Epithelial cell of proximal tubule (primary cell): Measurements from ENCODE around the gene CA10. TPM values are rescaled to one million over a fixed set of nuclear protein-coding genes. Genes with fewer than 3 reads are reported as not detected.

ENCODE experiments used
- DNase-seq: peaks from one replicate; pipeline ENCODE4 v3.0.0-alpha.2; 2011; ENCODE audit warnings: low read depth
- H3K4me3 ChIP-seq: 2 replicates; pipeline ENCODE4 v1.5.1; 2011; ENCODE audit warnings: low read depth, mild to moderate bottlenecking, low read length
- CTCF ChIP-seq: conservative IDR thresholded peaks from 2 replicates; pipeline ENCODE4 v1.5.1; 2012; ENCODE audit warnings: low read depth, mild to moderate bottlenecking, low read length
- total RNA-seq: library from RNA; depleted of rRNA; stranded (reverse); fragments of >200 nt; gene quantifications from 2 replicates; pipeline ENCODE4 v1.2.3, GENCODE V29; 2015

Gene CA10
- total RNA-seq, 1 donor from 2014 or later = 0.58 TPM

GRCh38 chr17:52035336-52035915 lies 123.1 kb downstream of the CA10 start:
- H3K4me3 ChIP-seq = no peak overlapping the region
- DNase-seq = no peak
- TF ChIP-seq CTCF = no peak

GRCh38 chr17:52032454-52032853 lies 126.1 kb downstream of the CA10 start:
- TF ChIP-seq CTCF = no peak
- DNase-seq = no peak
- no peak overlapping the region for H3K4me3 ChIP-seq

- H3K4me3 ChIP-seq = no peak overlapping the region
- no peak for DNase-seq
- TF ChIP-seq CTCF = no peak
Observed at GRCh38 chr17:52030052-52030451, 128.5 kb downstream of the CA10 start.

GRCh38 chr17:52027620-52028295 lies 130.8 kb downstream of the CA10 start:
- no peak overlapping the region for H3K4me3 ChIP-seq
- TF ChIP-seq CTCF = no peak
- DNase-seq = peak; percentile 35

- DNase-seq = no peak
- no peak for TF ChIP-seq CTCF
- H3K4me3 ChIP-seq = no peak overlapping the region
Observed at GRCh38 chr17:52027081-52027480, 131.4 kb downstream of the CA10 start.

GRCh38 chr17:52026075-52026474 lies 132.4 kb downstream of the CA10 start:
- no peak for DNase-seq
- no peak for TF ChIP-seq CTCF

GRCh38 chr17:52025236-52025635 lies 133.3 kb downstream of the CA10 start:
- DNase-seq = no peak
- TF ChIP-seq CTCF = no peak
- no peak overlapping the region for H3K4me3 ChIP-seq

More at GRCh38 chr17:52026075-52026474, 132.4 kb downstream of the CA10 start:
- no peak overlapping the region for H3K4me3 ChIP-seq
